Epithelial cell of proximal tubule (primary cell): Measurements from ENCODE around the gene EIF4E2. TPM values are rescaled to one million over a fixed set of nuclear protein-coding genes. Genes with fewer than 3 reads are reported as not detected.

Experiments used
- DNase-seq: peaks from one replicate; pipeline ENCODE4 v3.0.0-alpha.2; 2011; ENCODE audit warnings: low read depth
- H3K4me3 ChIP-seq: 2 replicates; pipeline ENCODE4 v1.5.1; 2011; ENCODE audit warnings: low read depth, mild to moderate bottlenecking, low read length
- total RNA-seq: library from RNA; depleted of rRNA; stranded (reverse); fragments of >200 nt; gene quantifications from 2 replicates; pipeline ENCODE4 v1.2.3, GENCODE V29; 2015
- TF ChIP-seq, protein P1 (sequence below): conservative IDR thresholded peaks from 2 replicates; pipeline ENCODE4 v1.5.1; 2012; ENCODE audit warnings: low read depth, mild to moderate bottlenecking, low read length

Gene EIF4E2
- total RNA-seq, 1 donor from 2014 or later, result 96.0 TPM

DNA sequence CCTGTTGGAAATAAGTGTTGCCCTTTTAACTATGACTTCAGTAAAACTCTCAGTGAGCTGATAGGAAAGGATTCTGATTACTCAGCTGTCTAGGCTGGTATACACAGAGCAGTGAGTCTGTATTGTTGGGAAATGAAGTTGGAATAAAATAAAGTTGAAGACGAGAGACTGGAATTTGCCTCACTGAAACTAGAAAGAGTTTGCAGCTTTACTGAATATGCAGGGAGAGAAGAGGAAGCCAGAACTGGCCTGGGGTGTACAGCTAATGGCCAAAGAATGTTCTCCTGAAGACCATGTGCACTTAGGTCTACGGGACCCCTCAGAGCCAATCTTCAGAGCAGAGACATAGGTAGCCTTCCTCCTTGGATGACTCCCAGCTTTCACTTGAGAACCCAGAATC is 26.5 kb downstream of the EIF4E2 start:
- TF ChIP-seq, protein P1, sequence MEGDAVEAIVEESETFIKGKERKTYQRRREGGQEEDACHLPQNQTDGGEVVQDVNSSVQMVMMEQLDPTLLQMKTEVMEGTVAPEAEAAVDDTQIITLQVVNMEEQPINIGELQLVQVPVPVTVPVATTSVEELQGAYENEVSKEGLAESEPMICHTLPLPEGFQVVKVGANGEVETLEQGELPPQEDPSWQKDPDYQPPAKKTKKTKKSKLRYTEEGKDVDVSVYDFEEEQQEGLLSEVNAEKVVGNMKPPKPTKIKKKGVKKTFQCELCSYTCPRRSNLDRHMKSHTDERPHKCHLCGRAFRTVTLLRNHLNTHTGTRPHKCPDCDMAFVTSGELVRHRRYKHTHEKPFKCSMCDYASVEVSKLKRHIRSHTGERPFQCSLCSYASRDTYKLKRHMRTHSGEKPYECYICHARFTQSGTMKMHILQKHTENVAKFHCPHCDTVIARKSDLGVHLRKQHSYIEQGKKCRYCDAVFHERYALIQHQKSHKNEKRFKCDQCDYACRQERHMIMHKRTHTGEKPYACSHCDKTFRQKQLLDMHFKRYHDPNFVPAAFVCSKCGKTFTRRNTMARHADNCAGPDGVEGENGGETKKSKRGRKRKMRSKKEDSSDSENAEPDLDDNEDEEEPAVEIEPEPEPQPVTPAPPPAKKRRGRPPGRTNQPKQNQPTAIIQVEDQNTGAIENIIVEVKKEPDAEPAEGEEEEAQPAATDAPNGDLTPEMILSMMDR, result no peak
- H3K4me3 ChIP-seq, result no peak overlapping the region
- no peak for DNase-seq

DNA sequence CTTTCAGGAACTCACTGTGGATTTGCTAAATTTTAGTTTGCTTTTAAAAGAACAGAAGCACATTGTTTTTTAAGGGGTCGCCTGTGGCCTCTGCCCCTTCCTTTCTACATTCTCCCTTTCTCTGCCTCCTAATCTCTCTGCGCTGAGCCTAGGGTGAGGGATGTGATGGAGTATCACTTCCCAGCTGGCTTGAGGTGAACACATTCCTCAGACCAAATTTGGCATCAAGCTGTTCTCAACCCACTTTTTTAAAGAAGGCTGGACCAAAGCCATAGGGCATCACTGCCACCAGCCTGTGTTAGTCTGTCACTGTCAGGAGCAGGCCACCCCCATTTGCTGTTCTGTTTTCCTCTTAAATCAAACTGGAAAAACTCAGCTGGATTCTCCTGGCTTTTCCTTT is 27.4 kb downstream of the EIF4E2 start:
- H3K4me3 ChIP-seq, result no peak overlapping the region
- TF ChIP-seq, protein P1, result no peak
- DNase-seq, result no peak

GRCh38 chr2:232578626-232579025 is 28.1 kb downstream of the EIF4E2 start:
- TF ChIP-seq, protein P1, result no peak
- no peak for DNase-seq
- H3K4me3 ChIP-seq, result no peak overlapping the region

DNA sequence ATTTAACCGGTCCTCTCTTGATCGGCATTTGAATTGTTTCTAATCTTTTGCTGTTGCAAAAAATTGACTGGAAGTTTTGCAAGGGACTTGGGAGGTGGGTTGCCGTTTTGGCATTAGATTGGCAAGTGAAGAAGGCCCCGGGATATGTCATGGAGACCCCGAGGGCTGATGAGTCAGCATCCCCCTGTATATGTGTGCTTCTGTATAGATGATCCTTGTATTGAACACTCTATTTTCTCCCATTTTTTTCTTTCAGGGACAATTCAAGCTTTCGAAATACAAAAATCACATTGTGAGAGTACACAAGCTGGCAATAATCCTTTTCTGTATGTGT is 30.1 kb downstream of the EIF4E2 start:
- DNase-seq, result no peak
- no peak overlapping the region for H3K4me3 ChIP-seq
- TF ChIP-seq, protein P1, result no peak

DNA sequence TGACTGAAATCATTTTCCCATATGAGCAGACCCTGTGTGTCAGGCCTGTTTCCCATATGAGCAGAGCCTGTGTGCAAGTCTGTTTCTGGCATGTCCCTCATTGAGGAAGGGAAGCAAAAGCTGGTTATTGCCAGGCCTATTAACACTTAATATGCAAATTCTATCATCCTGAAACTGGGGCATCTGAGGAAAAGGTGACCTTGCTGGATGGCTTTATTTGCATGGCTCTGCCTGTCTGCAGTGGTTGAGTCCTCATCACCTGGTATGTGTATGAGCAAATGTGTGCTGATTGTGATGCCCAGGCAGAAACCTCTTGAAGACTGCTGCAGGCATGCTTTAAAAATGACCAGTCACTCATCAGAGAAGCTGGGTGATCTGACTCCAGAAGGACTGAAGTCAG is 31.2 kb downstream of the EIF4E2 start:
- no peak for DNase-seq
- H3K4me3 ChIP-seq, result no peak overlapping the region
- TF ChIP-seq, protein P1, result no peak

DNA sequence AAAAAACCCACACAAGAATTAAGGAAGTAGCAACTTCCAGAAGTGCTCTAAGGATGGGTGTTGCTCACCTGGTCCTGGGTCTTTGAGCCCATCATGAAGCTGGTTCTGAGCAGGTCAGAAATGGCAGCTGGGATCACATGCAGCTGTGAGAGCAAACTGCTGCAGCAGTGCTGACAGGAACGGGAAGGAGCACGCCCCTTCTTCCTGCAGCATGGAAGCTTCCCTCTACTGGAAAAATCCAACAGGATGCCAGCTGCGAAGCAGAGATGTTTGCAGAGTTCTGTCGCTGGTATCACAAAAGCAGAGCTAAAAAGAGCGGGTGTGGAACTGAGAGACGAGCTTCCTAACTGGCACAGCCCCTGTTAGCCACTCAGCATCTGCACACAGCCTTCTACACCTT is 33.7 kb downstream of the EIF4E2 start:
- TF ChIP-seq, protein P1, result no peak
- no peak for DNase-seq
- H3K4me3 ChIP-seq, result no peak overlapping the region

DNA sequence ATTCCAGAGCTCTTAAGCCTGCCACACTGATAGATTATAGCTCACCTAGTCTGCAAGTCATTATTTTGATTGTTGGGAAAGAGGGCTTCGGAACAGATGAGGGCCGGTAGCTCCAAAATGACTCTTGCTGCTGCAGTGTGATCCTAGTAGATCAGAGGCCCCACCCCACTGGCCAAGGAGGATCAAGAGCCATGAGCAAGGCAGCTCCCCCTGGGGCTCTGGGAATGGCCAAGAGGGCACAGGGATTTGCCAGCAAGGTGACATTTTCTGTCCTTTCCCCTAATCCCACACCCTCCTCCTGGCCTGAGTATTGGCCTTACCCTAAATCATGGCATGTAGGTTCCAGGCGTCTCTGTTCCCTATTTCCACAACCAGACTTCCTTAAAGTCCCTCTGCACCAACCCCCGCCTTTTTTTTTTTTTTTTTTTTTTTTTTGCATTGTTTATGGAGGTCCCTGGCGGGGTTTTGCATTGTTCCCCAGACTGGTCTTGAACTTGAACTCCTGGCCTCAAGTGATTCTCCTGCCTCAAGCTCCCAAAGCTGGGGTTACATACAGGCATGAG is 36.5 kb downstream of the EIF4E2 start:
- TF ChIP-seq, protein P1, result no peak

More for the DNA sequence above, 36.5 kb downstream of the EIF4E2 start:
- no peak overlapping the region for H3K4me3 ChIP-seq
- no peak for DNase-seq
